HepG2 (cell line): ENCODE data around the gene EPHA10. TPM values are rescaled to one million over a fixed set of nuclear protein-coding genes. Genes with fewer than 3 reads are reported as not detected.

ENCODE experiments used
- ATF7 ChIP-seq, 2 experiments: fragments of 450-650 bp in 1 of 2; sonication (generic) in 1 of 2; formaldehyde crosslinking in 1 of 2; IDR thresholded peaks; 2 replicates each; pipeline versions ENCODE4 v1.4.0 to v1.6.1; 2016 to 2020; ENCODE audit warnings: antibody characterized with exemption in 1 of 2, mild to moderate bottlenecking in 1 of 2, missing genetic modification reagents in 1 of 2
- BCL3 ChIP-seq: sonication (generic); formaldehyde crosslinking; IDR thresholded peaks from 2 replicates; pipeline ENCODE4 v1.5.1; 2020; ENCODE audit warnings: mild to moderate bottlenecking, missing genetic modification reagents, moderate library complexity
- BRD4 ChIP-seq: sonication (generic); formaldehyde crosslinking; IDR thresholded peaks from 2 replicates; pipeline ENCODE4 v1.4.0; 2020; ENCODE audit warnings: missing genetic modification reagents
- E2F2 ChIP-seq: sonication (generic); formaldehyde crosslinking; IDR thresholded peaks from 2 replicates; pipeline ENCODE4 v1.4.0; 2020; ENCODE audit warnings: missing genetic modification reagents, borderline replicate concordance
- ETV6 ChIP-seq: sonication (generic); formaldehyde crosslinking; conservative IDR thresholded peaks from 2 replicates; pipeline ENCODE4 v1.4.0; 2020; ENCODE audit warnings: missing genetic modification reagents
- HOXA9 ChIP-seq: sonication (generic); formaldehyde crosslinking; IDR thresholded peaks from 2 replicates; pipeline ENCODE4 v1.8.1; 2022; ENCODE audit warnings: missing genetic modification reagents, mild to moderate bottlenecking, moderate library complexity, borderline replicate concordance
- IRF1 ChIP-seq: sonication (generic); formaldehyde crosslinking; IDR thresholded peaks from 2 replicates; pipeline ENCODE4 v1.4.0; 2020; ENCODE audit warnings: low read depth, mild to moderate bottlenecking, missing genetic modification reagents
- IRF9 ChIP-seq: sonication (generic); formaldehyde crosslinking; IDR thresholded peaks from 2 replicates; pipeline ENCODE4 v1.8.0; 2022; ENCODE audit warnings: missing genetic modification reagents, mild to moderate bottlenecking, borderline replicate concordance
- KDM5A ChIP-seq: fragments of 200-600 bp; sonication (generic); IDR thresholded peaks from 2 replicates; pipeline ENCODE4 v1.7.0; 2018; ENCODE audit warnings: antibody characterized with exemption, mild to moderate bottlenecking, low read length, borderline replicate concordance
- MBD4 ChIP-seq: IDR thresholded peaks from 2 replicates; pipeline ENCODE4 v1.6.1; 2012; ENCODE audit warnings: low read length, inconsistent platforms, borderline replicate concordance
- MTA1 ChIP-seq: sonication (generic); formaldehyde crosslinking; IDR thresholded peaks from 2 replicates; pipeline ENCODE4 v1.4.0; 2020; ENCODE audit warnings: missing genetic modification reagents, mild to moderate bottlenecking, borderline replicate concordance
- MXD4 ChIP-seq: IDR thresholded peaks from 2 replicates; pipeline ENCODE4 v1.6.1; 2016; ENCODE audit warnings: mild to moderate bottlenecking, missing biosample characterization, missing genetic modification reagents
- NR2F6 ChIP-seq, 2 experiments: IDR thresholded peaks; 2 replicates each; pipeline ENCODE4 v1.6.1; 2016; ENCODE audit warnings: antibody characterized with exemption in 1 of 2, mild to moderate bottlenecking in 1 of 2
- PAWR ChIP-seq: sonication (generic); formaldehyde crosslinking; IDR thresholded peaks from 2 replicates; pipeline ENCODE4 v1.4.0; 2020; ENCODE audit warnings: missing genetic modification reagents, mild to moderate bottlenecking, borderline replicate concordance
- SP140L ChIP-seq: sonication (generic); formaldehyde crosslinking; IDR thresholded peaks from 2 replicates; pipeline ENCODE4 v1.4.0; 2020; ENCODE audit warnings: missing genetic modification reagents, borderline replicate concordance
- TEF ChIP-seq: sonication (generic); formaldehyde crosslinking; IDR thresholded peaks from 2 replicates; pipeline ENCODE4 v1.5.0; 2020; ENCODE audit warnings: missing genetic modification reagents
- TP53 ChIP-seq: sonication (generic); formaldehyde crosslinking; conservative IDR thresholded peaks from 2 replicates; pipeline ENCODE4 v1.4.0; 2020; ENCODE audit warnings: missing genetic modification reagents
- ZBTB2 ChIP-seq: sonication (generic); formaldehyde crosslinking; IDR thresholded peaks from 2 replicates; pipeline ENCODE4 v1.8.0; 2022; ENCODE audit warnings: low read depth, missing genetic modification reagents
- ZBTB7B ChIP-seq: sonication (generic); formaldehyde crosslinking; IDR thresholded peaks from 2 replicates; pipeline ENCODE4 v1.4.0; 2020; ENCODE audit warnings: missing genetic modification reagents
- ZNF331 ChIP-seq: sonication (generic); formaldehyde crosslinking; IDR thresholded peaks from 2 replicates; pipeline ENCODE4 v1.4.0; 2020; ENCODE audit warnings: missing genetic modification reagents
- ZNF367 ChIP-seq: sonication (generic); formaldehyde crosslinking; IDR thresholded peaks from 2 replicates; pipeline ENCODE4 v1.4.0; 2020; ENCODE audit warnings: missing genetic modification reagents, borderline replicate concordance
- ZNF484 ChIP-seq: sonication (generic); formaldehyde crosslinking; IDR thresholded peaks from 2 replicates; pipeline ENCODE4 v1.5.1; 2020; ENCODE audit warnings: mild to moderate bottlenecking, low read depth, missing genetic modification reagents, borderline replicate concordance
- ZNF644 ChIP-seq: IDR thresholded peaks from 2 replicates; pipeline ENCODE4 v1.6.1; 2016; ENCODE audit warnings: low read depth
- polyA plus RNA-seq, 8 experiments: library from polyadenylated mRNA; depleted of rRNA in 3 of 8; stranded (reverse) in 7 of 8; unstranded in 1 of 8; fragments of >200 nt; fragmentation: Illumina TruSeq in 4 of 8; extraction: Trizol in 4 of 8; gene quantifications; 2 replicates each; pipeline versions ENCODE4 v1.2.1 to v1.2.3, GENCODE V29; 2011 to 2016; ENCODE audit warnings: low read depth in 4 of 8, missing spikeins in 1 of 8, mixed read lengths in 1 of 8; ENCODE audit not compliant: insufficient read depth in 1 of 8
- total RNA-seq, 5 experiments: library from RNA; depleted of rRNA; stranded (reverse); fragments of >200 nt; fragmentation: Illumina TruSeq; extraction: Trizol; gene quantifications; 2 replicates each; pipeline ENCODE4 v1.2.3, GENCODE V29; 2016; ENCODE audit warnings: low read depth in 1 of 5

The EPHA10 gene
- total and polyA plus RNA-seq, 2 of the 13 experiments (the other 11 are each of a cell fraction or from before 2014, with no cell fraction given) = 0.11 to 0.58 TPM

GRCh38 chr1:37691497-37692077 lies 73.3 kb downstream of the EPHA10 start (continued):
- TF ChIP-seq PAWR (CRISPR knock-in tag) (no peak), HOXA9 (0 out of 2 replicates have a peak, but pooled peaks have one; percentile 78), ETV6 (no peak), ZNF644 (no peak), TEF (no peak), TP53 (CRISPR knock-in tag) (no peak), MTA1 (CRISPR knock-in tag) (no peak), ZBTB2 (CRISPR knock-in tag) (no peak), ATF7 (IDR thresholded peaks at IDR 0.05) (no peak), ATF7 (CRISPR knock-in tag; IDR thresholded peaks at IDR 0.05) (no peak), NR2F6 (IDR thresholded peaks at IDR 0.05) (no peak), NR2F6 (CRISPR knock-in tag; IDR thresholded peaks at IDR 0.05) (no peak), ZNF331 (CRISPR knock-in tag) (no peak), IRF9 (CRISPR knock-in tag) (0 out of 2 replicates have a peak, but pooled peaks have one; percentile 7), MBD4 (no peak), IRF1 (CRISPR knock-in tag) (0 out of 2 replicates have a peak, but pooled peaks have one; percentile 43), ZNF484 (CRISPR knock-in tag) (0 out of 2 replicates have a peak, but pooled peaks have one; percentile 35), SP140L (CRISPR knock-in tag) (no peak), ZNF367 (CRISPR knock-in tag) (no peak), KDM5A (no peak), BRD4 (CRISPR knock-in tag) (no peak), MXD4 (CRISPR knock-in tag) (no peak), ZBTB7B (CRISPR knock-in tag) (no peak), E2F2 (CRISPR knock-in tag) (no peak), BCL3 (0 out of 2 replicates have a peak, but pooled peaks have one; percentile 37)
